Retinal pigment epithelial cell (primary cell): ENCODE measurements around the gene SIMC1.

Experiments
- DNase-seq: peaks from one replicate; pipeline ENCODE4 v3.0.0-alpha.2; 2010; ENCODE audit warnings: low read depth
- H3K4me3 ChIP-seq: 2 replicates; pipeline ENCODE4 v1.5.1; 2011; ENCODE audit warnings: mild to moderate bottlenecking, low read length, control low read depth, moderate library complexity
- CTCF ChIP-seq: conservative IDR thresholded peaks from 2 replicates; pipeline ENCODE4 v1.5.1; 2011; ENCODE audit warnings: low read depth, low read length, control low read depth, inconsistent platforms

SIMC1 gene

DNA sequence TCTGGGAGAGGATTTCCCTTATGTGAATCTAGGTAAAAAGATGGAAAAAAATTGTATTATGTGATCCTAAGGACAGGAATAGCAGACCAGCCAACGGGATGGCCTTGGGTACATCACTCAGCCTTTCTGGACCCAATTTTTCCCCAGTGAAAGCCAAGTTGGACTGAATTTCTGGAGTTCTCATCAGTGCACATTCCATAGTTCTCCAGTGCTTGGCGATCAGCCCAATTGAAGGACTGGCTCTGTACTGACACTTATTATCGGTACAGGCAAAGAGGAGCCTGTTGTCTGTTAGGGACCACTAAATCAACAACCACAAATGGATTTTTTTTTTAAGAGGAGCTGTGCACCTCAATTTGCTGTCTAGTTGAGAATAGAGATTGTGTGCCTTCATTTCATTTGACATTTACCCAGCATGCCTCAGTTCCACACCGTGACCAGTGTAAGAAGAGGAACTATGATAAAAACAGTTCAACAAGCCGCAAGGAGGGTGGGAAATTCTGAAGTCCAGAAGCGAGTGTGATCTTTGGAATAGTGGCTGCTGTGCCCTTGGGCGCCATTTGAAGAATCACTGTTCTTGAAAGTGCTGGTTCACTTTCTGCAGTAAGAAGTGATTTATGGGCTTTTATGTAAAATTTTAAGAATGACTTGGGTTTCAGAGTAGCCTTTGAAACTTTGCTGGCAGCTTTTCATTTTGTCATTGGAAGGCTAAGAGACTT, 135.0 kb downstream of the SIMC1 start:
- H3K4me3 ChIP-seq = no peak overlapping the region
- no peak for TF ChIP-seq CTCF
- DNase-seq = no peak

- TF ChIP-seq CTCF = no peak
- no peak overlapping the region for H3K4me3 ChIP-seq
- DNase-seq = no peak
Observed at GRCh38 chr5:176379881-176380280, 141.7 kb downstream of the SIMC1 start.

DNA sequence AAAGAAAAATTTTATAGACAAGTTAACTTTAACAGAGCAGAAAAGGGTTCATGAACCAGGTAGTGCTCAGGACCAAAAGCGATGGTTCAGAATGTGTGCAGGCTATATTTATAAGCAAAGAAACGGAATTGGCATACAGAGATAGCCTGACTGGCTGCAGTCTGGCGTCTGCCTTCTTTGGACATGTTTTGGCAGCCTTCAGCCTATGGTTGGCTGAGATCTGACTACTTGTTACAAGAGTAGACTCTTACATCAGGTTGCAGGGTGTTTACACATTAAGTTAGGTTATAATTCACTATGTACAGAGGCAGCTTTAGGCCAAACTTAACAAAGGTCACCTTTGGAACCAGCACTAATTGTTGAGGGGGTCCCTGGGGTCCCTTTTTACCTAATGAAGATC, 143.2 kb downstream of the SIMC1 start:
- no peak for DNase-seq
- no peak for TF ChIP-seq CTCF

GRCh38 chr5:176381979-176382378, 143.8 kb downstream of the SIMC1 start:
- no peak for DNase-seq
- no peak for TF ChIP-seq CTCF
- no peak overlapping the region for H3K4me3 ChIP-seq

More for the DNA sequence above, 143.2 kb downstream of the SIMC1 start:
- H3K4me3 ChIP-seq = no peak overlapping the region

DNA sequence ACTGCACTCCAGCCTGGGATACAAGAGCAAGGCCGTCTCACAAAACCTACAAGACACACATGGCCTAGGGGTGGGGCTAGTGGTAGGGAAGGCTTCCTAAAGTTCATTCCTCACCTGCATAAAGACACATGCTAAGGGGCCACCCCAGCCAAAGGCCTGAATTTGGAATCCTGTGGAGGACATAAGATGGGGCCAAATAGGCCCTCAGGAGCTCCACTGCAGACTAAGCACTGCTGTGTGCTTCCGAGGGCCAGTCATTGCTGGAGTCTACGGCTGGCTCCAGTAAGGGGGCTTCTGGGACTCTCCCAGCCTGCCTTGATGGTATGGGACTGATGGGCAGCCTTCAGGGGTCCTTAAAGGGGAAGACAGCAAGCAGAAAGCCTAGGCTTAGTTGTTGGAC, 144.5 kb downstream of the SIMC1 start:
- no peak overlapping the region for H3K4me3 ChIP-seq
- no peak for TF ChIP-seq CTCF
- DNase-seq = no peak

- no peak for DNase-seq
- TF ChIP-seq CTCF = no peak
- H3K4me3 ChIP-seq = no peak overlapping the region
Observed at GRCh38 chr5:176383248-176383905, 145.2 kb downstream of the SIMC1 start.

GRCh38 chr5:176383961-176384360, 145.7 kb downstream of the SIMC1 start:
- DNase-seq = no peak
- H3K4me3 ChIP-seq = no peak overlapping the region
- TF ChIP-seq CTCF = no peak
